Fibroblast of skin of scalp (primary cell): ENCODE results near the gene WIPI1.
A peak's percentile ranks its signal among the peaks of the same experiment; 100 is the strongest.

Source experiments
- DNase-seq: peaks from one replicate; pipeline ENCODE4 v3.0.0-alpha.2; 2013

The WIPI1 gene

DNA sequence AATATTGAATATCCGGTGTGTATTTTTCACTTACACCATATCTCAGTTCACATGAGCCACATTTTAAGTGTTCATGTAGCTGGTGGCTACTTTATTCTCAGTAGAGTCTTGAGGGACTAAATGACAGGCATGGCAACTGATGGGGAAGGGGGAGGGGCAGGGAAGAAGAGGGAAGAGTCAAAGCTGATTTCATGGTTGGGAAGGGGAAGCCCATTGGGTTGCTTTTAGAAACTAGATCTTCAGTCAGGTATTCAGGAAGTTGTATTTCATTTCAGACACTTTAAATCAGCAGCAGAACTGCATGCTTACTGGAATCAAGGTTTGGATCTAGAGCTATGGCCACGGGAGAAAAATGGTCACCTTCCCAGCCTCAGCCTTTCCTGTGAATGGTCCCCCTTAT lies 2.9 kb upstream of the WIPI1 start:
- no peak for DNase-seq

DNA sequence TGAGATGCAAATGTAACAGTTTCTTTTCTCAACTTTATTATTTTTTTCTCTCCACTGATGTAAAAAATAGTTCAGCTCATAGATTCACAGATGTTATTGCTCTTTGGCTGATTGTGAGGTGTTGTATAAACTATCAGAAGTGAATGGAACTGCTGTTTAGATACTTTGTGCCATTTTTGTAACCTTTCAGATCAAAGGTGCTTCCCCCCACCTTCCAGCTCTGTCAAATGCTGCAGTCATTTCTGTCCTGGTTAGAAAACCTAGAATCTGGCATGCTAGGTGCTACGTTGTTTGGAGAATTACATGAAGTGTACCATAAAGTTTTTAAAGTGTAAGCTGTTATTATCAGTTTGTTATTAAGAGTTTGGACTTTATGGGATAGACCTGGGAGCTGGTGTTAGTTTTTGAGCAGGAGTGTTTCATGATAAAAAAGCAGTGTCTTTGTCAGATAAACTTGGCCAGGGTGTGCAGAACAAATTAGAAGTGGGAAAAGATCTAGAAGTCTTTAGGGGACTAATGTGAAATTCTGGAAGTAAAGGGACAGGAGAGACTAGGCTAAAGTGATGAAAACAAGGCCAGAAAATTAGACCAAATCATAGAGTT lies 1.8 kb upstream of the WIPI1 start:
- DNase-seq = no peak

DNA sequence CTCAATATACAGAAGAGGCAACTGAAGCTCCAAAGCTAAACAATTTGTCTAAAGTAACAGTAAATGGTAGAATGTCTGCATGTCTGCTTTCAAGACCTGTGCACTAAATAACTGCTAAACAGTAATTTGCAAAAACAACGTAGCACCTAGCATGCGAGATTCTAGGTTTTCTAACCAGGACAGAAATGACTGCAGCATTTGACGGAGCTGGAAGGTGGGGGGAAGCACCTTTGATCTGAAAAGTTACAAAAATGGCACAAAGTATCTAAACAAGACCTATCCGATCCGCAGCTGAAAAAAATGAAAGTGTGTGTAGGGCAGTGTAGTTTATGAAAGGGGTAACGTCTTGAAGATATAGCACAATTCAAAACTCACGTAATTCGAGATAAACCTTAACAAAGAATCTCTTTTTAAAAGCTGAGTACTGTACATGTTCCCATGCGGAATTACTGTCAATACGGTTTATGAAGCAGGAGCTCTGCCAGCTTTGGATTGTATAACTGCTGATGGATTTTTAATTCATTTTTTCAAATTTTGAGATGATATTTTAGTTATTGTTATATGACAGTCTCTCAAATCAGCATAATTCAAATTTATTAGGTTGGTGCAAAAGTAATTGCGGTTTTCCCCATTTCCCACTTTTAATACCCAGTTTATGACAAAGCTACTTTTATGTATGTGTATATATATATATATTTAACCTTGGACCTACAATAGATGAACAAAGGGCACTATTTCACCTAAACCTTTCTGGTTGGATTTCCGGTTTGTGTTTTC lies 1.2 kb upstream of the WIPI1 start:
- DNase-seq = no peak

DNA sequence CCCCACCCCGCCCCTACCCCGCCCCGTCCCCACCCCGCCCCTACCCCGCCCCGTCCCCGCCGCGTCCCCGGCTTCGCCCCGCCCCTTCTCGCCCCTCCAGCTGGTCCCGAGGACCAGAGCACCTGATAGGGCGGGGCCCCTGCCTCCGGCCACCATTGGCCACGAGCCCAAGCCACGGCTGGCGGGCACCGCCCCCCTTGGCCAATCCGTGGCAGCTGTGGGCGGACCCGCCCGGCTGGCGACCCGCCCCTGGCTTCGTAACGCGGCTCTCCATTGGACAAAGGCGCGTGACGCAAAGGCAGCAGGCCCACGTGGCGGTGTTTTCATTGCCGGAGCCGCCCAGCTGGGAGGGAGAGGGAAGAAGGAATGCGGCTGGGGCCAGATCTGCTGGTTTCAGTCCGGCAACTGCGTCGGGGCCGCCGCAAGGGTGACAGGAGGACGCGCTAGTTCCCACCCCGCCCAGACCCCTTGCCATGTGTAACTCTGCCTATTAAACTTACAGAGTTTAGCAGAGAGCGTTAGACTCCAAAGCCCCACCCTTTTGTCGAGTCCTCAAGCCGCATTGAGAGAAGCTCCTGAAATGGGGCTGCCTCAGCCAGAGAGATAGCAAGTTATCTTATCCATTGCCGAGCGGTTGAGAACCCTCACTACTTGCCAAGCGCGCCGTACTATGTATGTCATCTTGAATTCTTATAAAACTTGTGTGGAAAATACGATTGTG lies 403 bp upstream of the WIPI1 start:
- DNase-seq = peak; percentile 99

DNA sequence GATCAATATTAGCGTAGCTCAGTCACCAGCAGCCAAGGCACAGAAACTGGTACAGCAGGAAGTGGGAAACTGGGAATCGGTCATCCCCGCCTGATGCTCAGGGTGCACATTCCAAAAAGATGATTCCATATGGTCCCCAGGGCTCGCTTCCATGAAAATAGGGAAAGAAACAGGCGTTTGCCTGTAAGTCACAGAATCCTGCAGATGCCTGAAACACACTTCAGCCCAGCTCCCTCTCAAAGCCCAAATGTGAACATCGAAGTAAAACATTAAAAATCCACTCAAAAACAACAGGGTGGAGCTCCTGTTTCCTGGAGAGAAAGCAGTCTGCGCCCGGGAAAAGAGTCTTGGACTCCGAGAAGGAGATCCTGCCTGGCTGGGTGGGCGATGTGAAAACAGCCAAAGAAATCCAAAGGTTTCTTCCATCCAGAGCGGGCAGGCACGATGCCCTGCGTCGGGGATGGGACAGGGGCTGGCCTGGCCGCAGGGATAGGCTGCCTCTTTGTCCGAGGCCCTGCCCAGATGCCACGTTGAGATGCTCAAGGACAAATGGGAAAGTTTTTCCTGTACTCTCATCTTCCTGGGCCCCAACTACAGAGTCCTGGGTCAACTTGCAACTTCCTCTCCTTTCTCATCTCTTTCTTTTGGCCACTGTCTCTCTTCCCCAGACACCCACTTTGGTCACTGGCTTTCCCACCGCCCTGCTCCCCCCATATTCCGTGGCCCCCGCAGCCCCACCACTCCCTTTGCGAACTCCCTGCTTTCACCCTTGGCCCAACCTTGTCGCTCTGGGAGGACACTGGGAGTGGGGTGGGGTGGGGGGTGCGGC lies 743 bp downstream of the WIPI1 start:
- DNase-seq = peak; percentile 90

DNA sequence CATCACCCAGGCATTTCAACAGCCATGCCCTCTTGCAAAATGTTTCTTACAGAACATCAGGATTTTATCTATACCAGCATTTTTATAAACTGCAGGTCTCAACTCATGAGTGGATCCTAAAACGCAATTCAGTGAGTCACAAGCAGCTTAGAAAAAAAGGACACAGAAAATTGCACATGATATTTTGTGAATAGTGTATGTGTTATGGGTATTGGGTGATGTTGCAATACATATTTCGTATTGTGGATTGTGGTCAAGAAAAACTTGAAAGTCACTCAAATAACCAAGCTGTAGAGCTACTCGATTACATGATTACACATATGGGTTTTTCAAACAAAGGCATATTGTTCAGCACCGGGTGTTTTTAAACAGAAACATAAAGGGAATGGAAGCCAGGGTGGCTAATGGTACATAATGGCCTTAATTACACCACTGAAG lies 1.4 kb downstream of the WIPI1 start:
- DNase-seq = peak; percentile 71

DNA sequence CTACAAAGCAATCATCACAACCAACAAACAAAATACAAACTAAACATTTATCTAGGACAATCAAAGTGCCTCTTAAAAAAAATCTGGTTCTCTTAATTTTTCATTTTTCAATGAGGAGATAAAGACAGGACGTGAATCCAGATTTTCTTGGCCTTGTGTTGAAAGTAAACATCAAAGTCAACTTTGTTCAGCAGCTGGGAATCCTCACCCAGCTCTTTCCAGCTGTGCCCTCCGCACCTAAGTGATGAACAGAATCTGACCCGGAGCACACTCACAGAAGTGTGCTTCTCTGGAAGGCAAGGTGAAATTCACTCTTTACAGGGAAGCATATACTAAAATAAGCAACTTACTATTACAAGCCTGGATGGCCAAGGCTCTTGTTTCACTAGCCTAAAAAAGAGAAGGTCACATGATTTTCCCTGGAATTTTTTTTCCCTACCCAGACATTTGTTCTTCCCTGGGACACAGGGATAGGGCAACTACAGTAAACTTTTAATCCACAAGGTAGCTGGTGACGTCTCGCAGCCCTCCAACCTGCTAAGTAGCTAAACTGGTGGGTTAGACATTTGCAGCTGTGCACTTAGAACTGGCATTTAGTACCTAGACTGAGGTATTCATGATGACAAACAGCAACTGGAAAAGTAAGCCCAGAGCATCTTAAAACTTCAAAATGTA lies 3.2 kb downstream of the WIPI1 start:
- no peak for DNase-seq

DNA sequence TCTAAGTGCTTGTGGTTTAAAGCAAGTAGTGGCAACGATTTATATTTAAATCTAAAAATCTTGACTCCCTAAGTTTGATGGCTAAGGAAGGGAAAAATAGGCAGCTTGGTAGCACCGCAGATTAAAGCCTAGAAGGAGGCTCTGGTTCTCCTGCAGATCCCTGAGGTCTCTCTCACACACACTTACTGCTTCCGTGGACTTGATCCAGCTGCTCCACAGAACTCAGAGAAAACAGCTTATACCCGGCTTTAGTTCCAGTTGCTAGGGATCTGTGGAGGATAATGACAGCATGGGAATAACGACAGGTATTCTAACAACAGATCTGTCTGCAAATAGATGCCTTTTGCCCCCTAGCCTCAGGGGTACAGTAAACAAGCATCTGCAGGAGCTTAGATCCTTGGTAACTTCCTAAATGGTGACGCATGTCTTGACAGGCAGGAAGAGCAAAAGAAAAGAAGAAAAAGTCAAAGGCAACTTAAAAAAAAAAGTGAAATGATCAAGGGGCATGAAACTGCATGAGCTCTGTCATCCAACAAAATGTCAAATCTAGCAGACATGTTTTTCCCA lies 4.5 kb downstream of the WIPI1 start:
- no peak for DNase-seq

DNA sequence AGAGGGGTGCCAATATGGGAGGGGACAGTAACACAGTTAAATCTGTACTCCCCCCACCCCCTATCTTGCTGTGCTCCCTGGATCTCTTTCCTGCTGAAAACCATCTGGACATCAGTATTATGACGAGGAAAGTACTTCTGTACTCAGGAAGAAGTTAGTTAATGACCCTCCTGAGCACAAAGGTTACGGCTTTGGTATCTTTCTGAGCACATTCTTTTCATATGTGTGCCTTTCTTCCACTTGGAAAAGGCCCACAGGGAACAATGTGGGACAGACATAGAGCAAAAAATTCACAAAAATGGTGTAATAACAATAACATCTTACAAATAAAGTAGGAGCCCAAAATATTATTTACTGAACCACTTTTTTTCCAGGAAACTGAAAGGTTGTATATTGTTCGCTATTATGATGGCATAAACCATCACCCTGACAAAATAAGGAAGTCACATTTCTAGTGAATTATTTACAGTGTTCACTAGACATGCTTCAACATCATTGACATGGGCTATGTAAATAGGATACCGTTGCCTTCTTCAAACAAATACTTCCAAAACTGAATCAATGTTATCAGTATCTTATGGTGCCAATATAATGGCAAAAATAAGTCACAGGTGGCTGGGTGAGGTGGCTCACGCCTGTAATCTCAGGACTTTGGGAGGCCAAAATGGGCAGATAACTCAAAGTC lies 5.5 kb downstream of the WIPI1 start:
- no peak for DNase-seq

DNA sequence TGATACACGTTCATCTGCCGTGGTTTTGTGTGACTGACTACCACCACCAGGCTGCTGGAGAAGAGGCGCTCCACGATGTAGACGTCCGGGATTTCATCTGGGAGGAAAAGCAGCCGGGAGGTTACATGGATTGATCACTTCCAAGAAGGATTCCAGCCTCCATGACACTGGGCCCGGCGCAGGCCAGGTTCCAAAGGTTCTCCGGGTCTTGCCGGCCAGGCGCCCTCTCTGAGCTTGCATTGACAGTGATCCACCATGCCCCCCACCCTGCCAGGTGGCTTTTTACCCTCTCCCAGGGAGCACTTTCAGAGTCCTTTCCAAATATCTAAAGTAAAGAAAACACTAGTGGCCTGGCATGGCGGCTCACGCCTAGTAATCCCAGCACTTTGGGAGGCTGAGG lies 6.5 kb downstream of the WIPI1 start:
- DNase-seq = no peak

DNA sequence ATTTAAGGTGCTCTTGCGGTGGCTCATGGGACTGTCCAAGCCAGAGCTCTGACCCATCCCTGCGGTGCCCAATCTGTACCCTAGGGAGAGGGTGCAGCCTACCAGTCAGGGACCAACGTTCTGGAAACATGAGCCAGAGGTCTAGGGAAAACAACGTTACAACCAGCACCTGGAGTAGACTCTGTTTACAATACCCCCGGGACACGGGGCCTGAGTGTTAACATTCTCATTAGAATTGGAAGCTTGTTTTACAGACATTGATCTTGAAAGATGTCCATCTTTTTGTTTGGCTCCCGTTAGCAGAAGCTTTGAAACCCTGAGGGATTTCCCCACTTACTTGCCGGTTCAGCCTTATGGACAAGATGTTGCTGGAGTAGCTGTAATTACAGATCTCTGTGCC lies 6.9 kb downstream of the WIPI1 start:
- no peak for DNase-seq

DNA sequence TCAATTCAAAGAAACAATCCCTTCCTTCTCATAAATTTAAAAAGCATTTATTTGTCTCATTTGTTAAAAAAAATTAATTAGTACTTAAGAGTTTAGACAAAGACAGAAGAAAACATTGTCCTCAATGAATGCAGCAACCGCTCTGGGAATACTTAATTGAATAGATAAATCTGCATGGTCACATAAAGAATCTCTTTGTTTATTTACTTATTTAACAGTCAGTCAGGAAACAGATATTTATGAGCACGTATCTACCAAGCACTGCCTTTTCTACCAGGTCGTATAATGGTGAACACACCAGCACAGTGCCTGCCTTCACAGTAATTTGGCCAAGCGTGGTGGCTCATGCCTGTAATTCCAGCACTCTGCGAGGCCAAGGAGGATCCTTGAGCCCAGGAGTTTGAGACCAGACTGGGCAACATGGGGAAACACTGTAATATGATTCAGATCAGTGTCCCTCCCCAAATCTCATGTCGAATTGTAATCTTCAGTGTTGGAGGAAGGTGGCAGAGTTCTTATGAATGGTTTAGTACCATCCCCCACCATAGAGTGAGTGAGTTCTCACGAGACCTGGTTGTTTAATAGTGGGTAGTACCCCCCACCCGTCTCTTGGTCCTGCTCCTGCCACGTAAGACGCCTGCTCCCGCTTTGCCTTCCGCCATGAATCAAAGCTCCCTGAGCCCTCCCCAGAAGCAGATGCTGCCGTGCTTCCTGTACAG lies 8.1 kb downstream of the WIPI1 start:
- no peak for DNase-seq

DNA sequence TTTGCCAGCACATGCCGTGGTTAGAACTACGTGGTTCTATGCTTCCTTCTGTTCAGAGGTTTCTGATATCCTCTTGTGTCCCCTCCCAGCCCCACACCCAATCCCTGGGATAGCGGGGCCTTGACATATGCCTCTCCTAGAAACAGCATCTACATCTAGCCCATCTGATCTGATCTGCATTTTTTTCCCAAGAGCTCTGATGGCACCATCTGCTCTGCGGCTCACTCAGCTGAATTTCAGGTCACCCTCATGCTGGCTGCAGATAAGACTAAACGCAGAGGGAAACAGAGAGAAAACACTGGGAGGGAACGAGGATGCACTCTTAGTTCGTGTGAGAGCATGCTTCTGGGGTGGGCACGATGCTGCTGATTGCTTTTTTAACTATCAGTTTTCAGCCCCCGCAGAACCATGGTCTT lies 10.7 kb downstream of the WIPI1 start:
- DNase-seq = no peak

DNA sequence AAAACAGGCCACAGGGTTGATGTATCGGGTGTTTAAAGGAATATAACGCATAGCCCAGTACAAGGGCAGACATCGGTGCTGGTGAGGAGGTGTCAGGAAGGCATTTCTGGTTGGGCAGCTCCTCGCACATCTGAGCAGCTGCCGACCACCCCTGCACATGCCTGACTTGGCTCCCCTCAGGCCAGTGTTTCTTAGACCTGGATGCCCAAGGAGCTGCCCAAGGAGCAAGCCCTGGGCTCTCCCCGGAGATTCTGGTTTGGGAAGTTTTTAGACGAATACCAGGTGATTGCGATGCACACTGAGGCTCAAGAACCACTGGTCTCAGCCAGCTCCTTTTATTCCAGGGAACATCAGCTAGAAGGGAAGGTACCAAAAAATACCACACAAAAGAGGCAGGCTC lies 11.6 kb downstream of the WIPI1 start:
- DNase-seq = no peak

DNA sequence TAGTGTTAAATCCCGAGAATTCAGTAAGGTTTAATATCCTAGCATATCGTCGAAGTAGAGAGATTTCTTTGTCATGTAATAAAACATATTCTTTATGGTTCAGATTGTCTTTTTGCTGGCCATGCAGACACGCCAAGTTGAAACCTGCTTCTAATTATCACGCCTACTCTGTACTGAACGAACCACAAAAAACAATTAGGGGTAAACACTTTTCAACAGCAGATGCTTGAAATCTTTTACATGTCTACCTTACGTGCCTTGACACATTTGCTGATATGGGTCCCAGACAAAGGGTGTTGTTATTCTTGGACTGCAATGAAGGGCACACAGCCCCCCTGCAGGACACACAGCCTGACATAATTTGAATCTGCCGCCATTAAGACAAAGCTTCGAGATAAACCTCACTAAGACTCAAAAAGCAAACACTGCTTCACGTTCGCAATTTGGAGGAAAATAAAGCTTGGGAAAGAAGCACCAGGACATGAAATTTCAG lies 13.3 kb downstream of the WIPI1 start:
- no peak for DNase-seq

DNA sequence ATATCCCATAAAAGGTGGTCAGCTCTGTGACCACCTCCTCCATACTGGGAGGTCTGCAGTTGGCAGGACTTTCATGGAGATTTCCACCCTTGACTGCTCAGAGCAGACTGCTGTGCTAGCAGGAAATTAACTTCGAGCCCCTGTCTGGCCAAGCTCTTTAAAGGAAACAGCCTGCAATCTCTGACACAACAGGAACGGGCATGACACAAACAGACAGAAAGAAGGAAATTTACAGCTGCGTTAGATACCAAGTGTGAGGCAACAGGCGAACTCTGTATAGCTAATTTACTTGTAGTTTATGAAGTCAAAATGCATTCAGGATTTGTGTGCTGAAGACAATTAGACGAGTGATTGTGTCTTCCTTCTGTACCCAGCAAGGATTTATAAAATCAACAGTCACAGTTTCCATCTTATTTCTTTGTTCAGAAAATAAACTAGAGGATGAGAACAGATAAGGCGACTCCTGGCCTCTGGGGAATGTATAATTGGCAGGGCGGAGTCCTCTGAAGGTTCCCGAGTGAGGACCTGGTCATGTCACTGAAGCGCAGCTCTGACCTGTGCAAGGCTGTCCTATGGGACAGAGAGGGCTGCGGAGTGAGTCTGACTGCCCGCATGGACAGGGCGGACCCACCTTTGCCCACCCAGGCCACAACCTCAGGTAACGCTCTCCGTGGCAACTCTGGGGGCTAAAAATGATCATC lies 16.1 kb downstream of the WIPI1 start:
- no peak for DNase-seq

DNA sequence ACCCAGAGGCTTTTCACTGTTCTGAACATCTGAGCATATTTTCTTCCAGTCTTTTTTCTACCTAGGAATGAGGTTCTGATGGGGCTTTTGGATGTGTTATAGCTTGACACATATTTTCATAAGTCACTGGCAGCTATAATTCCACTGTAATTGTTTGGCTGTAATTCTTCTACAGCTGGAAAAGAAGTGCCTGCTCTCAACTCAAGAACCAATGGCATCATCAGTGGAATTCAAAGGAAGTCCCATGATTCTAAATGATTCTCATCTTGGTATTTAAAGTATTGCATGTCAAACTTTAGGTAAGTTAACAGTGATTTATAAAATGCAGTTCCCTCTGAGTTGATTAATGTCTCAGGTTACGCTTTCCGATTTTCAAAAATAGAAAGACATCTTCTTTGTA lies 16.8 kb downstream of the WIPI1 start:
- no peak for DNase-seq

DNA sequence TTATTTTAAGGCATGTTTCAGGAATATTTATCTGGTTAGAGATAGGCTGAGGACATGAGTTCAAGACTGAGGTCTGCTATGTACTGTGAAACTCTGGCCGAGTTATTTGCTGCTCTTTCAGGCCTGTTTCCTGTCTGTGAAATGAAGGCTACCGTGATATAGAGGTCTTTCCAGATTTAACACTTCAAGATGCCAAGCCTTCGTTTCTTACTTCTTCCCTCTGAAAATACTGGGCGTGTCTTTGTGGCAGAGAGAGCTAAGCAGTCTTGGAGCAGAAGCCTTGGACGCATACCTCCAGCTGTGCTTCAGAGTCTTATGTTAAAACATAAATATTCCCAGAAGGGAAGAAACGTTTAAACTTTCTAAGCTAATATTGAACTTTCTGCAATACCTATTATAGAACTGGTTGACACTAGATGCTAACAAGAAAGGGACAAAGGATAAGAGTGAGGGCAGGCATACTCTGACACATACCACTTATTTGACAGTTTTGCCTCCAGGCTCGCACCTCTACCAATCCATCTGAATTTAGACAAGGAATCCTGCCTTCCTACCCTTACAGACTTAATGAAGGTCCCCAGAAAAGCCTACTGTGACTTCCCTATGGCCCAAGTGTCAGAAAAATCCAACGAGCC lies 17.5 kb downstream of the WIPI1 start:
- DNase-seq = no peak
